MM.1S (cell line): Measurements from ENCODE around the gene KATNAL2.

Source experiments
- CTCF ChIP-seq: fragments of 300-600 bp; sonication (generic); IDR thresholded peaks from 2 replicates; pipeline ENCODE4 v1.5.1; 2016; ENCODE audit warnings: antibody characterized with exemption, low read length, mixed read lengths
- EZH2 ChIP-seq: fragments of 300-600 bp; sonication (generic); optimal IDR thresholded peaks from 2 replicates; pipeline ENCODE3; 2017; ENCODE audit warnings: low read depth, mild to moderate bottlenecking, antibody characterized with exemption, low read length, mixed read lengths
- EZH2phosphoT487 ChIP-seq: fragments of 300-600 bp; sonication (generic); IDR thresholded peaks from 2 replicates; pipeline ENCODE4 v1.6.1; 2018; ENCODE audit warnings: antibody characterized with exemption, low read length

GRCh38 chr18:47118981-47119380 is 201.6 kb downstream of the KATNAL2 start:
- TF ChIP-seq CTCF = no peak
- no peak for TF ChIP-seq EZH2
- TF ChIP-seq EZH2phosphoT487 = no peak
